Measurements from ENCODE around the gene ITGB3.

ITGB3 gene

DNA sequence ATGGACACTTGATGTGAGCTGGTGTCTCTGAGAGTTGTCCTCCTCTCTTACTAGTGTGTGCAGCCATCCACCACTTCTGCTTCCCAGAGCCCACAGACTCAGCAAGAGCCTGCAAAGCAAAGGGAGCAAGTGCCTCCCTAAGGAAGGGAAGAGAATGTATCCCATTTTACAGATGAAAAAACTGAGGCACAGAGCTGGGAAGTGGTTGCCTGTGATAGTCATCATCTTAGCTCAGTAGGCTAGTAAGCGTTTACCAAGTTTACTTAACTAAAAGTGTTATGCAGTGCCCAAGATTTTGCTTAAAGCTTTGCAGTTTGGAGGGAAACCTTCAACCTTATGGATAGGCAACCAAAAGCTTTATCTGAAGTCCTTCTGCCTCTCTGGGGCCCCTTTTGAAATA, 47.1 kb downstream of the ITGB3 start:
- DNase-seq, result no peak

- DNase-seq, result no peak
These were observed 47.5 kb downstream of the ITGB3 start for GRCh38 chr17:47301161-47301560.

DNA sequence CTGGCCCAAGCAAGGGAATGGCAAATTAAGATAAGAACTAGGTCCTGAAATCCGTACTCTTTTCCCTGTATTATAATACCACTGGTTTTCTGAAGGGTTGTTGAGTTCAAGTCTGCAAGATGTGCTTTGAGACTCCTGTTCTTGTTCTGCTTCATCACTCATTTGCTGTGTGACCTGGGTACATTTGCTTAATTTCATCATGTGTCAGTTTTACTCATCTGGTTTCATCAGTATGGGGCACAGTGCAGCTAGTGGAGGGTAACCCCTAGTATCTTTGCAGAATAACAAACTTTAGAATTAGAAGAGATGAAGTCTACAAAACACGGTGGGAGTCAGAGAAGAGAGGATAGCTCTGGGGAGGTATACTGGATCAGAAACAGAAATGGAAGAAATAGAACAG, 48.2 kb downstream of the ITGB3 start:
- DNase-seq, result no peak

GRCh38 chr17:47304186-47304585, 50.6 kb downstream of the ITGB3 start:
- DNase-seq, result peak; percentile 62

- peak; percentile 96 for DNase-seq
These were observed 51.8 kb downstream of the ITGB3 start for GRCh38 chr17:47305302-47305923.

DNA sequence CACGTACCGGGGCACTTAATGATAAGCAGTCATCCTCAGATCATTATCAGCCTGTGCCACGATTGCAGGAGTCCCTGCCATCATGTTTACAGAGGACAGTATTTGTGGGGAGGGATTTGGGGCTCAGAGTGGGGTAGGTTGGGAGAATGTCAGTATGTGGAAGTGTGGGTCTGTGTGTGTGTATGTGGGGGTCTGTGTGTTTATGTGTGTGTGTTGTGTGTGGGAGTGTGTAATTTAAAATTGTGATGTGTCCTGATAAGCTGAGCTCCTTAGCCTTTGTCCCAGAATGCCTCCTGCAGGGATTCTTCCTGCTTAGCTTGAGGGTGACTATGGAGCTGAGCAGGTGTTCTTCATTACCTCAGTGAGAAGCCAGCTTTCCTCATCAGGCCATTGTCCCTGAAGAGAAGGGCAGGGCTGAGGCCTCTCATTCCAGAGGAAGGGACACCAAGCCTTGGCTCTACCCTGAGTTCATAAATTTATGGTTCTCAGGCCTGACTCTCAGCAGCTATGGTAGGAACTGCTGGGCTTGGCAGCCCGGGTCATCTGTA, 56.6 kb downstream of the ITGB3 start:
- no peak for DNase-seq

DNA sequence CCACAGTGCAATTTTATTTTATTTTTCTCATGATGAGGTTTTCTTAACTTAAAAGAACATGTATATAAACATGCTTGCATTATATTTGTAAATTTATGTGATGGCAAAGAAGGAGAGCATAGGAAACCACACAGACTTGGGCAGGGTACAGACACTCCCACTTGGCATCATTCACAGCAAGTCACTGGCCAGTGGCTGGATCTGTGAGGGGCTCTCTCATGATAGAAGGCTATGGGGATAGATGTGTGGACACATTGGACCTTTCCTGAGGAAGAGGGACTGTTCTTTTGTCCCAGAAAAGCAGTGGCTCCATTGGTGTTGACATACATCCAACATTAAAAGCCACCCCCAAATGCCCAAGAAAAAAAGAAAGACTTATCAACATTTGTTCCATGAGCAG, 57.8 kb downstream of the ITGB3 start:
- no peak for DNase-seq

- DNase-seq, result peak; percentile 95
These were observed 62.0 kb downstream of the ITGB3 start for GRCh38 chr17:47315451-47316266.

GRCh38 chr17:47316311-47316710, 62.7 kb downstream of the ITGB3 start:
- DNase-seq, result no peak

DNA sequence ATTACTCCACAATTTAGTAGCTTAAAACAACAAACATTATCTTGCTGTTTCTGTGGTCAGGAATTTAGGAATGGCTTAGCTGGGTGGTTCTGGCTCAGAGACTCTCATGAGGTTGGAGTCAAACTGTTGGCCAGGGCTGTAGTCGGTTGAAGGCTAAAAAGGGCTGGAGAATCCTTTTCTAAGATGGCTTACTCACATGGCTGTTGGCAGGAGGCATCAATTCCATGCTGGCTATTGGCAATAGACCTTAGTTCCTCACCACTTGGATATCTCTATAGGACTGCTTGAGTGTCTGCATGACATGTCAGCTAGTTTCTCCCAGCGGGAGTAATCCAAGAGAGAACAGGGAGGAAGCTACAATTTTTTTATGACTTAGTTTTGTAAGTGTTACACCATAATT, 63.5 kb downstream of the ITGB3 start:
- no peak for DNase-seq

- DNase-seq, result no peak
These were observed 64.7 kb downstream of the ITGB3 start for GRCh38 chr17:47318197-47318918.

DNA sequence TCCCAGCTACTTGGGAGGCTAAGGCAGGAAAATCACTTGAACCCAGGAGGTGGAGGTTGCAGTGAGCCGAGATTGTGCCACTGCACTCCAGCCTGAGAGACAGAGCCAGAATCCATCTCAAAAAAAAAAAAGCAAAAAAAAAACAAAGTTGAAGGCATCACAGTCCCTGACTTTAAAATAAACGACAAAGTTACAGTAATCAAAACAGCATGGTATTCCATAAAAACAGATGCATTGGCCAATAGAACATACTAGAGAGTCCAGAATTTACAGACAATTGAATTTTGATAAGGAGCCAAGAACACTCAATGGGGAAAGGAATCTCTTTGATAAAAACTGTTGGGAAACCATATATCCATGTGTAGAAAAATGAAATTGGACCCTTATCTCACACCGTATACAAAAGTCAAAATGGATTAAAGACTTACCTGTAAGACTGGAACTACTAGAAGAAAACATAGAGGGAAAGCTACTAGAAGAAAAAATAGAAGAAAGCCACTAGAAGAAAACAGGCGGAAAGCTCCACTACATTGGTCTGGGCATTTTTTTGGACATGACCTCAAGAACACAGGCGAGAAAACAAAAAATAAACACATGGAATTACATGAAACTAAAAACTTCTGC, 67.4 kb downstream of the ITGB3 start:
- DNase-seq, result no peak

DNA sequence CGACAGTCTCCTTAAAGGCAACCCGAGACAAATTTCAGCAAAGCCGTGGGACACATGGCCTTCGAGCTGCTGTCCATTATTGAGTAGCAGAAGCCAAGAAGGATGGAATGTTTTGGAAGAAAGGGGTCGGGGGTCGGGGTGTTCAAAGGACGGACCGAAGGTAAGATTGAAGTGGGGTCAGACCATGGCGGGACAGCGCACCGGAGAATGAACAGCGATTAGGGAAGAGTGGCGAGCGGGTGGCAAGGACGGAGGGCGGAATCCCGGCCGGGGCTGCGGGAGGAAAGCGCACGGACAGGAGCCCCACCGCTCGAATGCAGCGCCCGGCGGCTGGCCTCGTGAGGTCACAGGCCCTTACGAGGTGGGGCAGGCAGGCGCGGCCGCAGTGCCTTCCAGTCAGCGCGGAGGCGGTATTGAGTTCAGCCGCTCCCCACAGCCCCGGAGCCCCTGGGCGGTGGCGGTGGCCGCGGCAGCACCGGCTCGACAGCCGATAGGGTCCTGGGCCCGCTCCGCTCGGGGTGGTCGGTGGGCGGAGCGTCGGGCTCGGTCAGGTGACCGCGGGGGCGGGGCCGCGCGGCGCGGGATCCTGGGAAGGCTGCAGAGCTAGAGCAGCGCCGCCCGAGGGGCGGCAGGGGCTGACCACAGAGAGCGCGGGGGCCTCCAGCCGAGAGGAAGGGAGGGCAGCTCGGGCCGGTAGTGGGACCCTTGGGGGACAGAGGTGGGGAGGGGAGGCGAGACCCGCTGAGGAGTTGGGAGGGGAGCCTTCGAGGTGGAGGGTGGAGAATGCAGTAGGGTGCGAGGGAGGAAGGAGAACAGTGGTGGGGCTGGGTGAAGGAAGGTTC, 70.0 kb downstream of the ITGB3 start, which contains the start of gene EFCAB13:
Gene EFCAB13 (plus strand): TSS at position 574 of the 842 bp plus-strand sequence. CDS start 4,399 bp downstream, outside the sequence.
- DNase-seq, result peak; percentile 80

- DNase-seq, result peak; percentile 18
These were observed 70.8 kb downstream of the ITGB3 start for GRCh38 chr17:47324224-47325020.

GRCh38 chr17:47325176-47325575, 71.5 kb downstream of the ITGB3 start:
- DNase-seq, result no peak

- no peak for DNase-seq
These were observed 76.9 kb downstream of the ITGB3 start for GRCh38 chr17:47330548-47330947.

DNA sequence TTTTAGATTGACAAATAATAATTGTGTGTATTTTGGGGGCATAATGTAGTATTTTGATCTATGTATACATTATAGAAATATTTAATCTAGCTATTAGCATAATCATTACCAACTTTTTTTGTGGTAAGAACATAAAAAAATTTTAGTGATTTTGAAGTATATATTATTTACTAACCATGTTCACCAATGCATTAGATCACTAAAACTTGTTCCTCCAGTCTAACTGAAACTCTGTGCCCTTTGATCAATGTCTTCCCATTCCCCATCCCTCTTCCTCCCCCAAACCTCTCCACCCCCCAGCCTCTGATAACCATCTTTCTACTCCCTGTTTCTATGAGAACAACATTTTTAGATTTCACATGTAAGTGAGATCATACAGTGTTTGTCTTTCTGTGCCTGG, 78.7 kb downstream of the ITGB3 start:
- DNase-seq, result no peak

DNA sequence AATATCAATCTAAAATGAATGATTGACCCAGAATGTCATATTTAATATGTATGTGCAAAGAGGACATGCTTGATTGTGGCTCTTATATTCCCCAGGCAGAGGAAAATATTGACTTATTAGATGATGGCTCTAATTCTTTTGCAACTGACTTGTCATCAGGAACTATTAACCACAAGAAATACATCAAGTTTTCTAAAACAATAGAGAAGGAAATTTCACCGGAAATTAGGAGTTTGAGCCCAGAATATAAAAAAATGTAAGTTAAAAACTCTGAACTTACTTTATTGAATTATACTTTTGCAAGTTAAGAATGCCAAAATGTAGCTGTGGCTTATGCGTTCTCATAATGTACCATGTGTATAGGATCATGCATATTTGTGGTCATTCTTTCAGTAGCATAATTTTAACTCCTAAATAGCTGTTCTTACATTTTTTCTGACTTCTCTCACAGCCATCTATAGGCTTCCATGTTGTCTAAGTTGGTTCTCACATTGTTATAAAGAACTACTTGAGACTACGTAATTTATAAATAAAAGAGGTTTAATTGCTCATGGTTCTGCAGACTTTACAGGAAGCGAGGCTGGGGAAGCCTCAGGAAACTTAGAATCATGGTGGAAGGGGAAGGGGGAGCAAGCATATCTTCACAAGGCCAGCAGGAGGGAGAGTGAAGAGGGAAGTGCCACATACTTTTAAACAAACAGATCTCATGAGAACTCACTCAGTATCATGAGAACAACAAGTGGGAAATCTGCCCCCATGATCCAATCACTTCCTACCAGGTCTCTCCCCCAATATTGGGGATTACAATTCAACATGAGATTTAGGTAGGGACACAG, 81.7 kb downstream of the ITGB3 start:
- DNase-seq, result peak; percentile 58

GRCh38 chr17:47338026-47338425, 84.4 kb downstream of the ITGB3 start:
- DNase-seq, result no peak

DNA sequence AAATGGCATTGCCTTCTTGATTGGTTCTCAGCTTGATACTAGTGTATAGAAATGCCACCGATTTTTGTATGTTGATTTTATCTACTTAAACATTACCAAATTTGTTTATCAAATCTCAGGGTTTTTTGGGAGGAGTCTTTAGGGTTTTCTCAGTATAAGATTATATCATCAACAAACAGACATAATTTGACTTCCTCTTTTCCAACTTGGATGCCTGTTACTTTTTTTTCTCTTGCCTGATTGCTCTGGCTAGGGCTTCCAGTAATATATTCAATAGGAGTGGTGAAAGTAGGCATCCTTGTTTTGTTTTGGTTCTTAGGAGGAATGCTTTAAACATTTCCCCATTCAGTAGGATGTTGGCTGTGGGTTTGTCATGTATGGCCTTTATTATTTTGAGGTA, 99.2 kb downstream of the ITGB3 start:
- DNase-seq, result no peak
